Esophagus (tissue), 2 donors: Measurements from ENCODE around the gene ATP5F1E. TPM values are rescaled to one million over a fixed set of nuclear protein-coding genes. Genes with fewer than 3 reads are reported as not detected.
"Not testable (repeated sequence)": the region's sequence is repeated elsewhere in the genome, so short reads cannot be mapped to it uniquely, and the experiment has no call there.

Experiments
- H3K27ac ChIP-seq, 2 donors: one replicate each; pipeline ENCODE4 v1.5.1; 2013; ENCODE audit warnings: low read depth in 2 of 2, mild to moderate bottlenecking in 2 of 2, inconsistent platforms in 1 of 2, low read length in 1 of 2, moderate library complexity in 1 of 2
- H3K27me3 ChIP-seq, 2 donors: one replicate each; pipeline ENCODE4 v1.6.1; 2013; ENCODE audit warnings: low read length in 2 of 2, control low read depth in 1 of 2, mild to moderate bottlenecking in 1 of 2; ENCODE audit not compliant: insufficient read depth in 2 of 2, control insufficient read depth in 1 of 2
- H3K36me3 ChIP-seq, 2 donors: one replicate each; pipeline ENCODE4 v1.6.1; 2013; ENCODE audit warnings: low read length in 1 of 2; ENCODE audit not compliant: control insufficient read depth in 2 of 2, insufficient read depth in 2 of 2
- H3K4me1 ChIP-seq, 2 donors: one replicate each; pipeline ENCODE4 v1.6.1; 2013; ENCODE audit warnings: low read length in 1 of 2; ENCODE audit not compliant: control insufficient read depth in 2 of 2, insufficient read depth in 2 of 2
- H3K4me3 ChIP-seq, 2 donors: one replicate each; pipeline ENCODE4 v1.5.1; 2013; ENCODE audit warnings: low read length in 2 of 2, mild to moderate bottlenecking in 2 of 2, low read depth in 1 of 2, moderate library complexity in 1 of 2
- H3K9me3 ChIP-seq, 2 donors: one replicate each; pipeline ENCODE4 v1.6.1; 2013; ENCODE audit warnings: mild to moderate bottlenecking in 2 of 2, low read depth in 1 of 2, low read length in 1 of 2, moderate library complexity in 1 of 2; ENCODE audit not compliant: control insufficient read depth in 2 of 2, insufficient read depth in 1 of 2
- WGBS, 2 donors: extraction: QIAGEN DNeasy Blood & Tissue Kit; methylation state at CpG; one replicate each; pipeline ENCODE4 v1.1.7; 2013; 5-methylcytosine and 5-hydroxymethylcytosine counted together
- polyA plus RNA-seq, 2 donors: library from polyadenylated mRNA; stranded (reverse); fragments of 200-250 nt; gene quantifications; one replicate each; pipeline ENCODE4 v1.2.3, GENCODE V29; 2013
- donor health status: healthy with polysubstance abuse.
- donor health status: Bipolar disorder and iron deficiency.

Gene ATP5F1E
- polyA plus RNA-seq, 2 donors = 36.3 to 50.1 TPM

- no peaks in the 10 kb centered on the region for H3K27me3 ChIP-seq
- no peak overlapping the region for H3K27ac ChIP-seq
- peaks cover 19 to 42% of the 10 kb centered on the region in 2 donors for H3K36me3 ChIP-seq
- H3K9me3 ChIP-seq = no peaks in the 10 kb centered on the region
- H3K4me1 ChIP-seq = peaks cover 0 to 3% of the 10 kb centered on the region in 2 donors
- WGBS, 2 donors = 86 to 91% methylated on average over 9 of the region's 9 CpGs
- no peak overlapping the region for H3K4me3 ChIP-seq
These were observed 44.2 kb downstream of the ATP5F1E start for GRCh38 chr20:58987790-58988564.

GRCh38 chr20:58986968-58987517 lies 45.1 kb downstream of the ATP5F1E start:
- peaks cover 19 to 36% of the 10 kb centered on the region in 2 donors for H3K36me3 ChIP-seq
- no peak overlapping the region for H3K4me3 ChIP-seq
- H3K9me3 ChIP-seq = no peaks in the 10 kb centered on the region
- peaks cover 2 to 7% of the 10 kb centered on the region in 2 donors for H3K4me1 ChIP-seq
- H3K27ac ChIP-seq = no peak overlapping the region
- 81 to 85% methylated on average over 8 of the region's 8 CpGs for WGBS, 2 donors
- H3K27me3 ChIP-seq = no peaks in the 10 kb centered on the region

DNA sequence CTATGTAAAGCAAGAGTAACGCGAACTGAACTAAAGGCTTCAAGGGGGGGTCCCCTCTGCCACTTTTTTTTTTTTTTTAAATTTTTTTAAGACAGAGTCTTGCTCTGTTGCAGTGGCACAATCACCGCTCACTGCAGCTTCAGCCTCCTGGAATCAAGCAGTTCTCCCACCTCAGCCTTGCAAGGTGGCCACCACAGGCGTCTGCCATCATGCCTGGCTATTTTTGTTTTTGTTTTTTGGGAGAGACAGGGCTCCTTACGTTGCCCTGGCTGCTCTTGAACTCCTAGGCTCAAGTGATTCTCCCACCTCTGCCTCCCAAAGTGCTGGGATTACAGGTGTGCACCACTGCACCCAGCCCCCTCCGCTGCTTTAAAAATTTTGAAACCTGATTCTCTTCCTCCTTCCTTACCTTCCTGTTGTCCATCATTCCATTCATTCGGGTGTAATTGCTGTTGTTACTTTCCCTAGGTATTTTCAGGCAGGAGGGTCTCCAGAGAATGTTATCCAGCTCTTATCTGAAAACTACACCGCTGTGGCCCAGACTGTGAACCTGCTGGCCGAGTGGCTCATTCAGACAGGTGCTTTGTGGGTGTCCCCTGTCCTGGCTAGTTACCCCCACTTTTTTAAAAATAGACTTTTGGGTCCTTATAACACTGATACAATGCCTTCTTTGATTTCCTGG lies 45.7 kb downstream of the ATP5F1E start:
- Histone ChIP-seq H3K36me3 (peaks cover 19 to 32% of the 10 kb centered on the region in 2 donors), H3K4me3 (no peak overlapping the region), H3K9me3 (no peaks in the 10 kb centered on the region), H3K27ac (no peak overlapping the region), H3K4me1 (peaks cover 2 to 7% of the 10 kb centered on the region in 2 donors), H3K27me3 (no peaks in the 10 kb centered on the region)
- 80 to 82% methylated on average over 9 of the region's 9 CpGs for WGBS, 2 donors

DNA sequence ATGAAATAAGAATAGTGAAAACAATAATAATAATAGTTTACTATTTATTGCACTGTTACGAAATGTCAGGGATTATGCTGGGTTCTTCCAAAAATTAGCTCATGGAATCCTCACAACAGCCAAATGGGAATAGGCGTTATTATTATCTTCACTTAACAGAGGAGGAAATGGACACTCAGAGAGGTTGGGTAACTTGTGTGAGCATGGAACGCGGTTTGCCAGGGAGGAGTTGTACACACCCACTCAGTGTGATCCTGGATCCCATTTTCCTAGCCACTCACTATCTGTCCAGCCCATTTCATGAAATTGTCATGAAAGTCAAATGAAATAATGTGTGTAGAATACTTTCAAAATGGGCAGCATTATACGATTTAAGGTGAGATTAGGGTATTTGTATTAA lies 46.5 kb downstream of the ATP5F1E start:
- H3K4me3 ChIP-seq = no peak overlapping the region
- 69 to 74% methylated on average over 5 of the region's 5 CpGs for WGBS, 2 donors
- peaks cover 2 to 7% of the 10 kb centered on the region in 2 donors for H3K4me1 ChIP-seq
- no peaks in the 10 kb centered on the region for H3K27me3 ChIP-seq
- no peak overlapping the region for H3K27ac ChIP-seq
- peaks cover 15 to 26% of the 10 kb centered on the region in 2 donors for H3K36me3 ChIP-seq
- no peaks in the 10 kb centered on the region for H3K9me3 ChIP-seq

GRCh38 chr20:58984691-58985090 lies 47.4 kb downstream of the ATP5F1E start:
- Histone ChIP-seq H3K4me1 (peaks cover 2 to 7% of the 10 kb centered on the region in 2 donors), H3K27me3 (no peaks in the 10 kb centered on the region), H3K4me3 (no peak overlapping the region), H3K36me3 (peaks cover 15 to 22% of the 10 kb centered on the region in 2 donors), H3K27ac (no peak overlapping the region), H3K9me3 (no peaks in the 10 kb centered on the region)
- WGBS, 2 donors = 83 to 86% methylated on average over 6 of the region's 6 CpGs

- H3K27me3 ChIP-seq, H3K36me3 ChIP-seq, H3K27ac ChIP-seq, H3K4me1 ChIP-seq, H3K9me3 ChIP-seq, H3K4me3 ChIP-seq: not testable (repeated sequence)
- WGBS, 2 donors = 93 to 94% methylated on average over 12 of the region's 12 CpGs
These were observed 49.0 kb downstream of the ATP5F1E start for GRCh38 chr20:58983115-58983468.

DNA sequence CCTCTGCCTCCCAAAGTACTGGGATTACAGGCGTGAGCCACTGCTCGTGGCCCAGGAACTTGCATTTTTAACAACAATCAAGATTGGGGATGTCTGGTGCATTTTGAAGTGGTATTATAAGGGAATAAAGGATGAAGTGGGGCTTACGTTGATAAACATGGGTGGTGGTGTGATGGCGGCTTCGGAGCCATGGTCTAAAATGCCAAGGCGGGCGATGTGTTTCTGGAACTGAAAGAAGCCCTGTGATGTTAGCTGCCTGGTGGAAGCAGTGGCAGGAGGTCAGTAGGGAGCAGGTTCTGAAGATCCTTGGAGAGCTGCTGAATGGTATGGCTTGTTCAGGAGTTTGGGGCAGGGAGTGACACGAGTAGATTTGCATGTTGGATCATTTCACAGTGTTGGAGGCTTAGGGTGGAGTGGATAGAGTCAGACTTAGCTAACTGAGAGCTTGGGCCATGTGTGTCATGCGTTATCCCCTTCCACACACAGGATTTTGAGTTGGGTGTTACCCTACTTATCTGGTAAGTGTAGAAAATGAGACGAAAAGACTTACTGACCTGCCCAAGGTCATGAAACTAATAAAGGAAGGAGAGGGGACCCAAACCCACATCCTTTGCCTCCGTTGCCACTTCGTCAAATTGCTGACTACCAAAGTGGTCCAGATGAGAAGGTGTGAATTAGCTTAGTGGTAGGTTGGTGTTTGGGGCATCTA lies 49.6 kb downstream of the ATP5F1E start:
- WGBS, 2 donors = 82% methylated on average over 12 of the region's 12 CpGs
- H3K4me3 ChIP-seq = no peak overlapping the region
- no peaks in the 10 kb centered on the region for H3K9me3 ChIP-seq
- H3K27ac ChIP-seq = no peak overlapping the region
- peaks cover under 1 to 4% of the 10 kb centered on the region in 2 donors for H3K36me3 ChIP-seq
- no peaks in the 10 kb centered on the region for H3K27me3 ChIP-seq
- peaks cover 2 to 4% of the 10 kb centered on the region in 2 donors for H3K4me1 ChIP-seq

GRCh38 chr20:58981628-58982364 lies 50.3 kb downstream of the ATP5F1E start:
- Histone ChIP-seq H3K4me3 (peak overlapping the region; percentile 88 to 99), H3K9me3 (no peaks in the 10 kb centered on the region), H3K27me3 (no peaks in the 10 kb centered on the region), H3K36me3 (no peaks in the 10 kb centered on the region), H3K27ac (peak overlapping the region; percentile 69 to 88), H3K4me1 (peaks cover 2 to 4% of the 10 kb centered on the region in 2 donors)
- 19 to 26% methylated on average over 21 to 29 of the region's 29 CpGs for WGBS, 2 donors
